Hepatic stellate cell (primary cell): Measurements from ENCODE around the gene EEFSEC.

Experiments used
- DNase-seq: peaks from one replicate; pipeline ENCODE4 v3.0.0; 2011; ENCODE audit warnings: low spot score

EEFSEC gene

DNA sequence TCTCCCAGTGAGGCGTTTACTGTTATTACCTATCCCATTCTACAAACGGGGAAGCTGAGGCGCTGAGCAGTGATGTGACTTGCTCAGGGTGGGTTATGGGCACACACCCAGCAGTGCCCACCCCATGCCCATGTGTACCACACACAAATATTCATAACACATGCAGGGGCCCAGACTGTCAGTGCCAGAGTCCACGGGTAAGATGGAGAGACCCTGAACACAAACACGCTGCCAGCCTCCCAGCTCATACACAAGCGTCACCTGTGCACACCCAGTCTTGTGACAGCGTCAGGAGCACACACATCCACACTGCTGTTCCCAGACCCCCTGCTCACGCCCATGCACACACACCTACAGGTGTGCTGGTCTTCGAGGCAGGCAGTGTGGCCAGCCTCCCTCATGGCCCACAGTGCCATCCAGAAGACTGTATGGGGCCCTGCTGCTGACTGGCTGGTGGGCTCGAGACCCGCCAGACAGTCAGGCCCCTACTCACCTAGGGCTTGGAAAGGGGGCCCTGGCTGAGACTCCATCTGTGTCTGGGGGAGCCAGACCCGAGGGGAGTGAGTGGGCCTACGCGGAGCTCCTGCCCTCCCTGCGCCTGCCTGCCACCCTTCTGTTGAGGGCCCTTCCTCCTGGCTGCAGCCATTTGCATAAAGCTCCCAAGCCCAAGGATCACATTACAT lies 274.0 kb downstream of the EEFSEC start:
- no peak for DNase-seq

DNA sequence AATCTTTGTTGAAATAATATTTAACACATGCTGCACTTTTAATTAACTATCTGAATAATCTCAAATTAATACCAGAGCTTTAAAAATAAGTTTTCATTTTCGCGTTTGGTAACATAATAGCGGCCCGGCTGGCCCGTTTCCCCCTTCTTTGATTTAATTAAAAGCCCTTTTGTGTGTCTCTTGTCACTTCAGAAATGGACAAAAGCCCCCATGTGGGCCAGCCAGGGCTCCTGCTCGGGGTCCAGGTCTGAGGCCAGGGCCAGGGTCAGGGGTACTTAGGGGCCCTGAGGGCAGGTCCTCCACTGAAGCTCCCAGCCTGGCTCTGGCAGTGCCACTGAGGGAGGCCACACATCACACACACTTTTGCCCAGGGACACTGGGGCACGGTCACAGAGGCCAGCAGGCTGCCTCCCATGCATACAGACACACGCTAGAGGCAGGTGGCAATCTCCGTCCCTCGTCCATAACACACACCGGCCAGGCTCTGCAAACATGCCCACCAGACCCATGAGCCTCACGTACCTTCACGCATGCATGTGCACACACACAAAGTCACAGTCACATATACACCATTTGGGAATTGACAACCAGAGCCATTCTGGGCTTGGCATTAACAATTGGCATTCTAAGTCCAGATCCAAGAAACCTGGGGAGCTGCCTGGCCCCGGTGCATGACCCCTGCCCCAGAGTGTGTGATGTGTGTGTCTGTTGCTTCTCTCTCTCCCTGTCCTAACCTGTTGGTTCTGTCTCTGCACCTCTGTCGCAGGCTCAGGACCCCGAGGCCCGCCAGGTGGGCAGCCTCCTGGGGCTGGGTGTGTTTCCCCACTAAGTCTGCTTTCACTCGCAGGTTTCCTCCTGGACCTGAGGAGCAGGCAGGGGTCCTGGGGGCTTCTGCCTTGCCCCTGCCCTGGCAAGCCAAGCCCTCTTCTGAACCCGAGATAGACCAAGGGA lies 274.9 kb downstream of the EEFSEC start:
- DNase-seq, result no peak

DNA sequence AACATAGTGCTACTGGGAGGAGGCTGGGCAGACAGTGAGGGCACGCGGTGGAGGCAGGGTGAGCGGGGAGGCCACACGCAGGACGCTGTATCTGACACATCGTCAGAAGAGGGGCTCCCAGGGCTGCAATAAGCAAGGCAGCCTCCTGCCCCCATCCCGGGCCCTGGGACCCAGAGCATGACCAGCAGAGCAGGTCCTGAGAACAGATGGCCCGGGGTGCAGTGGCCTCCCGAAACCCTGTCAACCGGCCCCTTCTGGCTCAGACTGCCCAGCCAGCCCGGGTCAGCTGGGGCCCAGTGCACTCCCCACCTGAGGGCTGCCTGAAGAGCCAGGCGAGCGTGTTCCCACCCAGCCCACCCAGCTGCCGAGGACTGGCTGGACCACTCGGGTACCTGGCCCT lies 276.0 kb downstream of the EEFSEC start:
- no peak for DNase-seq

DNA sequence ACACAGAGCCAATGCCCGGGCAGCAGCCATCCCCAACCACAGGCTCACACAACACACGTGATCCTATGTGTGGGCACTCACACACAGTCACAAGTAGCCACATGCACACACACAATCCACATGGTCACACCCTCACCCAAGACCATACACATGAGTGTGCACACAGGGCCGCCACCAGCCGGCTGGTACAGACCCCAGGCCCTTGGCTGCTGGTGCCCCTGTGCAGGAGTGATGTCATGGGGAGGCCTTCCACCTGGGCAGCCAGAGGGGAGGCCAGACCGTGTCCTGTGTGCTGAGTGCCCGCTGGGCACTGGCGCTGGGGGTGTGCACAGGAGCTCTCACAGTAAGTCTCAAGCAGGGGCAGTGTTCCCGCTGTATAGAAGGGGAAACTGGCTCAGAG lies 276.5 kb downstream of the EEFSEC start:
- DNase-seq, result no peak

DNA sequence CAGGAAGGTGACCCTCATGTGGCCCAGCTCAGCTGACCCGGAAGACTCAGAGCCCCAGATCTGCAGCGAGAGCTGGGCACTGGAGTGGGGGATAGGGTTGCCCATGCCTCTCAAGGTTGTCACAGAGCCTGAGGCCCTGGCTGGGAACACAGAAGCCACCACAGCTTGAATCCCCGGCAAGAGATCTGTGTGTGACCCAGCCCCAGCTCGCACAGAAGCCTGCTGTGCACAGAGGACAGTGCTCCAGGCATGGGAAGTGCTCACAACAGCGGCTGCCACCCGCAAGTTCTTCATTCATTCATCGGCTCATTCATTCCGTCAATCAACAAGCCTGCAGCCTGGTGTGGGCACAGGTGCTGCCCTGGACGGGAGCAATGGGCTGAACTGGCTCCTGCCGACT lies 277.0 kb downstream of the EEFSEC start:
- DNase-seq, result no peak

DNA sequence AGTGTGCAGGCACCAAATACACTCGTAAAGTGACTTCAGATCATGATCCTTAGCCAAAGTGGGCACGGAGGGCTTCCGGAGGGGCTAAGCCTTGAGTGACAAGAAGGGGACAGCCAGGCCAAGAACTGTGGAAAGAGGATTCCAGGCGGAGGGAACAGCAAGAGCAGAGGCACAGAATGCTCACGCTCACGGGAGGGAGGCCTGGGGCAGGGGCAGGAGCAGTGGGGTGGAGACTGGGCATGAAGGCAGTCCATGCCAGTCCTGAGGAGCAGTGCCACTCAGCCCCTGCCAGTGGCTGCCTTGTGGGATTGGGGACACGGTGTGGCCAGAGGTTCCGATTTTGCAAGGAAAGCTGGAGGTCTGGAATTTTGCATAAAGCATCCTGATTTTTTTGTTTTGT lies 277.4 kb downstream of the EEFSEC start:
- DNase-seq, result no peak

DNA sequence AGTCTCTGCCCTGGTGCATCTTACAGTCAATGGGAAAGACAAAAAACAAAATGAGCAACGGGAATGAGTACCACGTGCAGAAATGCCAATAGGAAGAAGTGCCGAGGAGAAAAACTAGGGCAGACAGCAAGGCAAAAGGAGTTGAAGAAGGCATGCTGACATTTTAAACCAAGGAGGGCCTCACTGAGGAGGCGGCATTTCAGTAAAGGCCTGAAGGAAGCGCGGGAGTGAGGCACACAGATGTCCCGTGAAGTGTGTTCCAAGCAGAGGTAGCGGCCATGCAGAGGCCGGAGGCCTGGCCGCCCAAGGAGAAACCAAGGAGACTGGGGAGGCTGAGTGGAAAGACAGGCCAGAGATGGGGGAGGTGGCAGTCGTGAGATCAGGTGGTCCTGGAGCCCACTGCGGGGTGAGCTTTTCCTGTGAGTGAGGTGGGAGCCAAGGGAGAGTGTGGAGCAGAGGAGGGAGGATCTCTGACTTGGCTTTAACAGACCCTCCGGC lies 278.6 kb downstream of the EEFSEC start:
- DNase-seq, result no peak

DNA sequence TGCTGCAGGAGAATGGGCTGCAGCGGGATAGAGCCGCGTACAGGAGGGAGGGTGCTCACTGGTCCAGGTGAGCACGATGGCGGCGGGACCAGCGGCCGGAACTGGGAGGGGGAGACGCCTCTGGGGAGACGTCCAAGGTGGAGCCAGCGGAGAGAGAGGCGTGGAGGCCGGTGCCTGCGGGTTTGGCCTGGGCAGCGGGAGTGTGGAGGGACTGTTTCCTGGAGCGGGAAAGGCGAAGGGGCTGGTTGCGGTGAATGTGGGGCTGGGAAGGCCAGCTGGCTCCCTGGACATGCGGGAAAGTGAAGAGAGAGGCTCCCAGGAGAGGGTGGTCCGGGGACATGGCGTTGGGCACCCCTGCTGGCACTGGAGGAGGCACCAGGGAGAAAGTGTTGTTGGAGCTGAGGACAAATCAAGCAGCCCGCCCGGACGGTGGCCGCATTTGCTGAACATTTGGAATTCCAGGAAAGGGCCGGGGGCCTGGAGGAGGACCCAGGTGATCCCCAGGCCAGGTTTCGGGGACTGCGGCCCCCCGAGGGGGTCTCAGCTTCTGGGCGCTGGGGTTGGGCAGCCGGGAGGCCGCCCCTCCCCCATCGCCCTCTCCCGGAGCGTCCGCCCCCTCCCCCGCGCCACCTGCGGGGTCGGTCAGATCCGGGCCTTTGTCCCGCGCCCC lies 279.2 kb downstream of the EEFSEC start:
- DNase-seq, result no peak

DNA sequence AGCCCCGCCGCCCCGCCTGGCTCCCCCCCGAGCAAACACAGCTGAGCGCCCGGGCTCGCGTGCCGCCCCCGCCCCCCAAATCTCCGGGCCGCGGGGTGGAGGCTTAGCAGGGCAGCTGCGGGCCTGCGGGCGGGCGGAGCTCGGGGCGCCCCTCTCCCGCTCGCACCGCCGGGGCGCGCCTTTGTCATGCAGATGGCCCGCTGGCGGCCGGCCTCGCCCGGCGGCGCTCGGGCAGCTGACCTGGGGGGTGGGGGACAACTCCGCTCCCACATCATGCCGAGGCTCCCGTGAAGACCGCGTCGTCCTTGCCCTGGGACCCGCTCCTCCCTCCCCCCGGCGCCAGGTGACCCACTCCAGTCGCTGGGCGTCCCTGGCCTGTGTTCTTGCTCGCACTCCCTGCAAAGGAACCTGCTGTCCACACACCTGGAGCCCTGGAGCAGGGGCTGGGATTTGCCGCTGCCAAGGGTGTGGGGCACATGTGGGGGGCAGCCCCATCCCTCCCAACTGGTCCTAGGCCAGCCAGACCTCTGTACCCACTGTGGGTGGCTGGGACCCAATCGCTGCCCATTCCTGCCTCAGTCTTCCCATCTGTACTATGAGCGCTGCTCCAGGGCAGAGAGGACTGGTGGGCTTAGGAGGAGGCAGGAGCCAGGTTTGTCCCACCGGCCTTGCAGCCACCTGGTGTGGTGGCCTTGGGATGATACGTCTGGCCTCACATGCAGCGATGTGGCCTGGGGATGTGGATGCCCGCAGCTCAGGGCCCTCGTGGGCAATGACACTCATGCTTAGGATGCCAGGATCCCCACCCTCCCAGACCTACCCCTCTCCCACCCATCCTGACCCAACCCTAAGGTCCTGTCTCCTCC lies 279.9 kb downstream of the EEFSEC start:
- no peak for DNase-seq

DNA sequence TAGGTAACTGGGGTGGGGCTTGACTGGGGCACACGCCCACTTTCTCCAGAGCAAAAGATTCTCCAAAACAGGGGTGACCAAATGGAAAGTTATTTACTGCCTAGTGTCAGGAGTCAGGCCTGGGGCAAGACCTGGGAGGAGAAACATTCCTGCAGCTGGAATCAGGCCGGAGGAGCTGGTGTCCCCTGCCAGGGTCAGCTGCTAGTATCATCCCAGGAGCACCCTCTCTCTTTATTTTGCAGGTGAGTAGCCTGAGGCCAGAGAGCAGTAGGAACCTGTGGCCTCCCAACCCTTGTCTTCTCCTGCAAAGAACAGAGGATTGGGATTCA lies 280.5 kb downstream of the EEFSEC start:
- no peak for DNase-seq

DNA sequence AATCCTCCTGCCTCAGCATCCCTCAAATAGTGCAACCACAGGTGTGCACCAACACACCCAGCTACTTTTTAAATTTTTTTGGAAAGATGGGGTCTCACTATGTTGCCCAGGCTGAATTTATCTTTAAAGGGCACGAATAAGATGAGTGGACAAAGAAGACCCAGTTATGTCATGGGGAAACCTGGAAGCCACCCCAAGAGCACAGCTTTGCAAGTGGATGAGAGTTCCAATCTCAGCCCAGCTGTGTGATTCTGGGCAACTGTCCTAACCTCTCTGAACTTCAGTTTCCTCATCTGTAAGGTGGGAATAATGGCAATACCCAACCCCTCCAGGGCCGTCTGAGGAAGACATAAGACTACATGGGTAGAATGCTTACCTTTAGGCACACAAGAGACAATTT lies 281.2 kb downstream of the EEFSEC start:
- no peak for DNase-seq

DNA sequence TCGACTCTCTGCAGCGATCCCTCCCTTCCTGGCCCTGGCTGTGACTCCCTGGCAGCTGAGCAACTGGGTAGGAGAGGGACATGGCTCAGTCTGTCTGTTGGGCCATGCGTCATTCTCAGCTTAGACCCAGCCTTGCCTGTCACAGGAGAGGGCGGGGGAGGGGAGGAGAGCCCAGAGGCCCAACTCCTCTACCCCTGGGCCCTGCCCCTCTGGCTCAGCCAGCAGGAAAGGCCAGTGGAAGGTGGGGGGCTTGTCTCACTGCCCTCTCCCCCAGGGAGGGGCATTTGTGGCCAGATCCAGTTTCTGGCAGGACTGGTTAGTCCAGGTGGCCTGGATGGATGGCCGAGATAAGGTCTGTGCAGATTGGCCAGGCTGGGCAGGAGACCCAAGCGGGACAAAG lies 281.8 kb downstream of the EEFSEC start:
- no peak for DNase-seq

DNA sequence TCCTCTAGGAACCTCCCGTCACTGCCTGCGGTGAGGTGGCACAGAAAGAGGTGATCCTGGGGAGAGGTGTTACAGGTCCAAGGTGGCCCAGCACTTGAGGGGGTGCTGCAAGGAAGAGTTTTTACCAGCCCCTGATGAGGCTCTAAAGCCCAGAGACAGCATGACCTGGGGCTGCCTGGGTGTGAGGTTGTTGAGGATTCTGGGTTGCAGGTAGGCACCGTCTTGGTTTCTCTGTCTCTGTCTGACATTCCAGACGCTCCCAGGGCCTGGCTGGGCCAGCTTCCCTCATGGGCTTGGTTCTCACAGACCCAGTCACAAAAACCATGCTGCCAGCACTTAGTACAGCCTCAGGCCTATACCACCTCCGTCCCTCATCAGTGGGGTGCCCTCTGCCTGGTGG lies 282.3 kb downstream of the EEFSEC start:
- DNase-seq, result no peak

DNA sequence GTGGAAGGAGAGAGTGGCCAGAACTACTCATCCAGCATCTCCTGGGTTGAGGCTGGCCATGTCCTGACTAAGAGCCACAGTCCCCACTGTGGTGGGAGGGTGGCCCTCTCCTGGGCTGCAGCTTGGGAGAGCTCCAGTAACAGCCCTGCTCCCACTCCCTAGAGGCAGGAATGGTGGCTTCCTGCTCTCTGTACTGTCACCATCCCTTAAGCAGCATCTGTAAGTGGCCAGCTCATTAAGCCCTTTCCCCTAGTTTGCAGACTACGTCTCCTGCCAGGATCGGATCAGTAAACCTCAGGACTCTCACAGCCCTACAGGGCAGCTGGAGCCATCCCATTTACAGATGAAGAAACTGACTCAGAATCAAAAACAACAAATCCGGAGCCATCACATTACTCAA lies 282.9 kb downstream of the EEFSEC start:
- DNase-seq, result no peak

DNA sequence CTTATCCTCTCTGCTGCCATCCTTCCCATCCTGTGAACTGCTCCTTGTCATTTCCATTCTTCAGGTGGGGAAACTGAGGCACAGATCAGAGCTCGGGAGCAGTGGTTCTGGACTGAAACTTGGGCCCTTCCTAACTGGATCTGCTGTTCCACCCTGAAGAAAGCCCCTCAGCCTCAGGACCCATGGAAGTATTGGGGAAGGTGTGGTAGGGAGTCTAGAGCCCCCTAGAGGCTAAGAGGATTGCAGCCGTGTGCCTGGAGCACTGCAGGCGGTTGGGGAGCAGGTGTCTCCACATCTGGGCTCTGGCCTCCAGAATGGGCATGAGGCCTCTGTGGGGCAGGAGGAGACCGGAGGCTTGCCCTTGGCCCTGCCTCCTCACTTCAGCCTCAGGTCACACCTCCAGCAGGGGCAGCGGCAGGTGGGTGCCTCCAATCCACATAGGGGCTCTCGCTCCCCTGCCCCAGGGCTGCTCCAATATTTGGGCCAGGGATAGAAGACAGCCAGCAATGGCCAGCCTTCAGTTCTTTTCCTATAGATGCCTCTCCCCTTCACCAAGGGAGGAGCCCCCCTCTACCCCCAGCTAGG lies 285.3 kb downstream of the EEFSEC start:
- no peak for DNase-seq

DNA sequence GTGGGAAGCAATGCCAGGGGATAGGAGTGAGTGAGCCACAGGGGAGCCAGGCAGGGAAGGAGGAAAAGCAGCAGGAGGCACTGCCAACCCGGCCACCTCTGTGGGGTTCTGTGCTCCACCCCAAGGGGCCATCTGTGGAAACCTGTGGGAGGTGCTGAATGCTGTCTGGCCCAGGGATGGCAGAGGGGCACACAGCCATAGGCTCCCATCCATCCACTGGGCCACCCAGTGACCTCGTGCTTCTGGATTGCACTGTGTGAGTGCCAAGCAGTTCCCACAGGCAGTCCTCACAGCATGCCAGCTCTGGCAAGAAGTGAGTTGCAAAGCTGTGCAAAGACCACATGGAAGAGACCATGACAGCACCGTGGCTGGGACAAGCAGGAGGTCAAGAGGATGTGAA lies 285.9 kb downstream of the EEFSEC start:
- DNase-seq, result no peak

DNA sequence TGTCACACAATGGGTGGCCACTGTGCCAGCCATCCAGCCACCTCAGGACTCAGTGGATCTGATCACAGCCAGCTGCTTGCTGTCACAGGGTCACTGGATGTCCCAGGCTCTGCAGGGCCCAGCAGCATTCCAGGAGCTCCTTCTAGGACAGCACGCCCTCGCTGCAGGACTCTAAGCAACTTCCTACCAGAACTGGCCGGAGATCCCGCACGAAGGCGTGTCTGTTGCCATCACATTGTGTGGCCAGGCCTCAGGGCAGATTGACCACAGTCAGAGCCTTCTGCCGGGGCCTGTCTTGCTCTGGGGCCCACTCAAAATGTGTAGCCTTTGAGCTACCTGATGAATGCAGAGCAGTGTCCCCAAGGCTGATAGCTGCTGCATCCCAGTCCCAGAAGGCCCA lies 288.8 kb downstream of the EEFSEC start:
- DNase-seq, result no peak

DNA sequence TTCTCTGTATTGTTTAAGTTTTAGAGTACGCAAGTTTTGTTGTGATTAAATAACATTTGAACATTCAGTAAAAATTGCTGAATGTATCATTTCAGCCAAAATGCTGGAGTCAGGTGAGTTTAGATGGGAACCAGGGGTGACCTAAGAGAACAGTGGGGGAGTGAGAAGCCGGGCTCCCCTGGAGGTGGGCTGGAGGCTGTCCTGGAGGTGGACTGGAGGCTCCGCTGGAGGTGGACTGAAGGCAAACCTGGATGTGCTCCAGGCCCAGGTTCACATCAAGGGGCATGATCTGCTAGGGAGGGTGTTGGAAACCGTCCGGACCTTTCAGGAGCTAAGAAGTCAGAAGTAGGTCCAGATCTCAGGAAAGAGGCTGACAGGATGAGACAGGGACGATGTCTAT lies 289.7 kb downstream of the EEFSEC start:
- DNase-seq, result no peak

DNA sequence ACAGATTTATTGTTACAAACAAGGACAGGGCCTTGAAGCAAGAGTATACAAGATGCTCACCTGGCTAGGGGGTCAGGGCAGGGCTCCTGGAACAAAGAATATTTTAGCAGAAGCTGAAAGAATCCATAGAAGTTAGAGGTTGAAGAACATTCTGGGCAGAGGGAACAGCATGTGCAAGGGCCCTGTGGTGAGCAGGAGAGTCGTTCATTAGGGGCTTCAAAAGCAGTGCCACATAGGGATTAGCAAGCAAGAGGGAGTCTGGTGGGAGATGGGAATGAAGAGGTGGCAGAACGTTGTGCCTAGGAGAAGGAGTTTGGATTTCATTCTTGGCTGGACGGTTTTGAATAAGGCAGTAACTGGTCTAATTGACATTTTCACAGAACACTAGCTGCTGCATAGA lies 290.5 kb downstream of the EEFSEC start:
- no peak for DNase-seq

DNA sequence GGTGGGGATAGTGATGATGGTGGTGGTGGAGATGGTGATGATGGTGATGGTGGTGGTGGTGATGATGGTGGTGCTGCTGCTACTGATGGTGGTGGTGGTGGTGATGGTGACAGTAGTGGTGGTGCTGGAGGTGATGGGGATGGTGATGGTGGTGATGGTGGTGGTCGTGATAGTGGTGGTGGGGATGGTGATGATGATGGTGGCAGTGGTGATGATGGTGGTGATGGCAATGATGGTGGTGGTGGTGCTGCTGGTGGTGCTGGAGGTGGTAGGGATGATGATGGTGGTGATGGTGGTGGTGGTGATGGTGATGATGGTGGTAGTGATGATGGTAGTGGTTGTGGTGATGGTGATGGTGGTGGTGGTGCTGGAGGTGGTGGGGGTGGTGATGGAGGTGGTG lies 292.1 kb downstream of the EEFSEC start:
- DNase-seq, result no peak

DNA sequence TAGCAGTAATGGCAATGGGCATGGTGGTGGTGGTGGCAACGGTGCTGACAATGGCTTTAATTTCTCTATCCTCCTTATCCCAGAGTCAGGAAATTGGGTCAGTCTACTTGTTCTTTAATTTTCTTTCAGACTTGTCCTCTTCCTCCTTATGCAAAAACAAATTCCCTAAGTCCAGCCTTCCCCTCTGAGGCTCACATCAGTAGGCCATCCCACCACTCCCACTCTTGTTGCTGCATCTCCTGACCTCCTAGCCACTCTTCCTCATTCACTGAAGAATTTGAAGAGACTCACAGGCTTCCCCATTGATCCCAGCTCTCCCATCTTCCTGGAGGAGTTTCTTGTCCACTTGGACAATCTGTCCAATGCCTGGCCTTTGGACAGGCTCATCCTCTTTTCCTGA lies 293.5 kb downstream of the EEFSEC start:
- DNase-seq, result no peak

DNA sequence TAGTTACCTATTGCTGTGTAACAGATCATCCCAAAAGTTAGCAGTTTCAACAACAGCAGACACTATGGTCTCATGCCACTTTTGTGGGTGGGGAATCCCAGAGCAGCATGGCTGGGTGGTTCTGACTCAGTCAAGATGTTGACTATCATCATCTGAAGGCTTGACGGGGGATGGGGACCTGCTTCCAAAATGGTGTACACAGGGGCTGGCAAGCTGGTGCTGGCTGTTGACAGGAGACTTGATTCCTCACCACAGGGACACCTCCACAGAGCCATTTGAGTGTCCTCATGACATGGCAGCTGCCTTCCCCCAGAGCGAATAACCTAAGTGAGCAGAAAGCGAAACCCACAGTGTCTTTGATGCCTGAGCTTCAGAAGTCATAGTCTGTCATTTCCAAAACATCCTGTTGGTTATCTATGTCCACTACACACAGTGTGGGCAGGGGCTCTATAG lies 294.3 kb downstream of the EEFSEC start:
- no peak for DNase-seq
